HG02588 (cell line): ENCODE data around the gene VWA3B.
"Not testable (repeated sequence)": the region's sequence is repeated elsewhere in the genome, so short reads cannot be mapped to it uniquely, and the experiment has no call there.

ENCODE experiments used
- ATAC-seq: cut with Tn5 transposase; IDR thresholded peaks from one replicate; pipeline ENCODE4 v1.9.1; 2021; ENCODE audit warnings: mild to moderate bottlenecking, moderate library complexity; ENCODE audit not compliant: unreplicated experiment

Gene VWA3B, protein sequence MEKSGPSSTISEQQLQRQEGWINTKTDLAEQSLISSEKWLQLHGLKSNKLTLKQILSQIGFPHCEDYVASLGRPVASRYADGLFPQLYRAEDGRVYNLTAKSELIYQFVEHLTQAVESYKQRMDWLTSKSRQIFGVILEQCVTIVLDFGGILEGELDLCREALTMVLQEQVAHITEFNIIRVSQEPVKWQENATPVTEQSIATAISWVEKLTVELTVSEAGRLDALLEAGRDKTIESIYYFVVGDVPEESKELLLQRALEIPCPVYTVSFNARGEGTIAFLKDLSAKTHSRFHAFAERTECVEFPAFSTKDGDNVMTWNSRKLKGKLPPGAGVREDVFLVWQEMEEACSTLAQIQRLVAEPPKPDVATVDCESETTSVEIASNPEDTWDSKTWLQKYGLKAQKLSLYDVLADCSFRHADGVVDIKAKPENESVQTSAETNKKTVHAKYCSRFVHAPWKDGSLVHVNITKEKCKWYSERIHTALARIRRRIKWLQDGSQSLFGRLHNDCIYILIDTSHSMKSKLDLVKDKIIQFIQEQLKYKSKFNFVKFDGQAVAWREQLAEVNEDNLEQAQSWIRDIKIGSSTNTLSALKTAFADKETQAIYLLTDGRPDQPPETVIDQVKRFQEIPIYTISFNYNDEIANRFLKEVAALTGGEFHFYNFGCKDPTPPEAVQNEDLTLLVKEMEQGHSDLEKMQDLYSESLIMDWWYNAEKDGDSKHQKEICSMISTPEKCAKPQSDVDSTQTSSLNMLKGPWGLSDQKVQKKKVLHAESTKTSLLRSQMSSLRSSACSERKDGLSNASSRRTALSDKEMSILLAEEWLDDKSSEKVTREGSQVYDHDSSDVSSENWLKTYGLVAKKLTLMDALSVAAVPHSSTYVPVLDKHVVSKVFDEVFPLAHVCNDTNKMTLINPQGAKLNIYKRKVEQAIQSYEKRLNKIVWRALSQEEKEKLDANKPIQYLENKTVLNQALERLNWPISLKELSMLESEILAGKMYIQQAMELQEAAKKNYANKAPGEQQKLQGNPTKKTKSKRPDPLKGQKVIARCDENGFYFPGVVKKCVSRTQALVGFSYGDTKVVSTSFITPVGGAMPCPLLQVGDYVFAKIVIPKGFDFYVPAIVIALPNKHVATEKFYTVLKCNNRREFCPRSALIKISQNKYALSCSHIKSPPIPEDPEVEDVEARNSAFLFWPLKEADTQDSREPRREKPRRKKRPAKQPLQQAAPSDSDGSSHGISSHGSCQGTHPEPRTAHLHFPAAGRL (N-terminal part only)

DNA sequence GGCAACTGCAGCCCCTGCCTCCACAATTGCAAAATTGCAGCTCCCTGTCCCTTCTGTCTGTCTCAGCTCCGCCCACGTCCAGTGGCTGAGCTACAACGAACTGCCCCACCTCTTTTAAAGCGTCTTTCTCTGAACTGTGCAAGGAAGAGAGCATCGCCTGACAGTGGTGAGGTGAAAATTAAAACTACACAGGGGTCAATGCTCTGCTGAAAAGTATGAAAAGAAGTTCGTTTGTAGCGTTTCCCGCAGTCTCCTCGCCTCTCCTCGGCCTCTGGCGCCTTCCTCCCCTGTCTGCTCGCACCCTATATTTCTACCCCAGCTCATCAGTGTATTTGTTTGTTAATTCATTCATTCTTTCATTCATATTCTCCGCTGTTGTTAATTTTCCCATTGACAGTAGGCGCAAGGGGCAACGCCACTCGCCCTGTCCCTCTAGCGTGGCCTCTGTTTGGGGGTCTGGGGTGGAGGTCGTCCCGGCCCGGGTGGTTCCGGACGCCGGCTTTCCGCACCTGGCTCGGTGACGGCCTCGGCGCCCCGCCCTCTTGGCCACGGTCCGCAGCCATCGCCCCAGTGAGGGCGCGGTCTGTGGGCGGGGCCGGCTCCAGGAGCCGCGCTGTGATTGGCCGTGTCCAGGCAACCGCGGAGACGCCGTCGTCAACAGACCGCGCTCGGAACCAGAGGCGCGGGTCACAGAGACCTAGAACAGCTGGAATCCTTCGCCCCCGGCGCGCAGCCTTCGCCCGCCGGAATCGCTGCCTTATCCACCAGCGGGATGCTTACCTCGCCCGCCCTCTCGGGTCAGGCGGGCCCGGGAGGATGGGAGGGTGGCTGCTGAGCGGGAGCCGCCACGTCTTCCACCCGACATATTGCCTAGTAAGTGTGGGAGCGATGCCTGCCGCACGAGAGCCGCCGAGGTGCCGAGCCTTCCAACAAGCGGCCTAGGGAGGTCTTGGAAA is at the start of gene VWA3B:
TSS of gene VWA3B (plus strand) at position 677 of the 956 bp plus-strand sequence. CDS start 5,926 bp downstream, outside the sequence.
- ATAC-seq: peak; percentile 87

DNA sequence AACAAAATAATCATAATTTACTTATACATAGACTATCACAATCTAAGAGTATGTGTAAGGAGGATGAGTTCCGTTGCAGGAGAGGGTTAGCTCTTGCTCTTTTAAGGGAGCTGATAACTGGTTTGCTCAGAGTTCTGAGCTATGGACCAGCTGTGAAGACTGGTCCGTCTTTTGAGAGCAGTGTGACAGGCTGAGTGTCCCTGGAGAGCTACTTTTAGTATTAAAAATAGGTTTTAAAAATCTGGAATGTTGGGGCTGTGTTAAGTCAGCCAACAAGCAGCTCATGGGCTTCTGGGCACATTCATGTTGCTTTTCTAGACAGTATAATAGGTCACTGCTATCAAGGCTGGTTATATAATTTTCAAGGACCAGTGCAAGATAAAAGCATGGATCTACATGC is 49.8 kb upstream of the VWA3B start:
- no peak for ATAC-seq

DNA sequence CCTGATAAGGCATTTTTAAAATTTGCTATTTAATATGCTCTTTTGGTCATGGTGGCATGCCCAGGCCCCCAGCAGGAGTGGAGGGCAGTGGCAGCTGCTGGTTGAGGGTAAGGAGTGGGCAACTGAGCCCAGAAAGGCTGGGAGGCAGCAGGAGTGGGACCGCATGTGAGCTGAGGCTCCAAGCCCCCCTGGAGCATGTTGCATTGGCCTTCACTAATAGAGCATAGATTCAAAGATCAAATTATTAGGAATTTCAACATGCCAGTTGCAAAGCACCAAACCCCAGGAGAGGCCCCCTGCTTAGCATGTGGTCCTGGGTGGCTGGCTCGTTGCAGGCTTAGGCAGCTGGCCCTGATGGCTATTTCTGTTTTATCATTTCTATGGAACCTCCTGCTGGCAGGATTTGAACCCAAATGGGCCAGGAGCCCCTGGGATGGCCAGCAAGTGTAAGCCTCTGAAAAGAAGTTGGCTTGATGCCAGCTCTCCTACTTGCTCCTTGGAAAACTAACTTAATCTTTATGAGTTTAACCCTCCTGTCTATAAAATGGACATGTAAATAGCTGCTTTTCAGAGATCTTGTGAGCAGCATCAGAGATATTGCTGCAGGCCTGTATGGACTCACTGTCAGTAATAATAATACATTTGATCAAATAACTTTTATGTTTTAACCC is 49.2 kb upstream of the VWA3B start:
- no peak for ATAC-seq

DNA sequence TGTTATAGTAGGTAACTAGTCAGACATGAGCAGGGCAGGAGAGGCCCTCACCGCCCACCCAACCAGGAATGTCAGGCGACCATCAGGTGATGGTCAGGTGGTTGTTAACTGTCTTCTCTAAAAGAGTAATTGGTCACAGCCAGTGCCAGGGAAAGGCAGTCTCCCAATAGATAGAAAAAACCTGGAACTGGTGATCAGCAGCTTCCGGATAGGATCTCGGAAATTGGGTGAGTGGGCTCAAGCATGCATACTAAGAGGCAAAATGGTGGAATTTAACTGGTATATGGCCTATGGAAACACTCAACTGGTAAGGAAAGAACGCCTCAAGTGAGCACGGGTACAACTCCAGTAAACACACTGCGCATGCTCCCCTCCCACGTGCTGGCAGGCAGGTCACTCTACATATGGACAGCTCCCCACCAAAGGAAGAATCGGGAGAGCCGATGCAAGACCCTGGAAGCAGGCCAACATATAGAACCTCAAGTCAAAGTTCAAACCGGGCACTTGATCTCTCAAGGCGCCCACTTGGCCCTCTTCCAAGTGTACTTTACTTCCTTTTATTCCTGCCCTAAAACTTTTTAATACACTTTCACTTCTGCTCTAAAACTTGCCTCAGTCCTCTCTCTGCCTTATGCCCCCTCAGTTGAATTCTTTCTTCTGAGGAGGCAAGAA is 47.7 kb upstream of the VWA3B start:
- no peak for ATAC-seq

DNA sequence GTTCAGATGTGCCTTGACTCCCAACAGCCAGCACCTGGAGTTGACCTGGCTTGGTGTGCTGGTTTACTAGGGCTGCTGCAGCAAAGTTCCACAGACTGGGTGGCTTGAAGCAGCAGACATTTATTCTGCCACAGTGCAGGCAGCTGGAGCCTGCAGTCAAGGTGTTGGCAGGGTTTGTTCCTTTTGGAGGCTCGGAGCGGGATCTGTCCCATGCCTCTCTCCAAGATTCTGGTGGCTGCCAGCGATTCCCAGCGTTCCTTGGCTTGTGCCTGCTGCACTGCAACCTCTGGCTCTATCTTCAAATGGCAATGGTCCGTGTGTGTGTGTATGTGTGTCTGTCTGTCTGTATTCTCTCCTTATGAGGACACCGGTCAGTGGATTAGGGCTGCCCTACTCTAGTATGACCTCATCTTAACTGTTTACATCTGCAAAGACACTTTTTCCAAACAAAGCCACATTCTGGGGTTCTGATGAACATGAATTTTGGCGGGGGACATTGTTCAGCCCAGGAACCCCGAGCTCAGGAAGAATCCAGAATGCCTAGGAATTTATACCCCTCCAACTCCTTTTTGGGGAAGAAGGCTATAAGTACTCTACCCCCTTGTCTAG is 46.5 kb upstream of the VWA3B start:
- no peak for ATAC-seq

DNA sequence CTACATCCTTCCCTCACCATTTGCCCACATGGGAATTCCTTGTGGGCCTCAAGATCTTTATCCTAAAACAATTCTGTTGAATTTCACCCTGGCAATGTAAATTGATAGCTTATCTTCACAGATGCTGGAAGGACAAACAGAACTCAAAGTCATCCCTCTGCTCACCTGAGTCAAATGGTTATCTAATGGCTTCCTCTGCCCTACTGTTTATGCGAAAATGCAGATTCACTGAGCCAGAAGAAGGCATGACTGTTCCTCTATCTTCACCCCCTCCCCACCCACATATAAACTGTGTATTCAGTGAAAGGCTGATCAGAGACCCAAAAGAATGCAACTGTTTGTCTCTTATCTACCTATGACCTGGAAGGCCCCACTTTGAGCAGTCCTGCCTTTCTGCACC is 43.9 kb upstream of the VWA3B start:
- ATAC-seq: no peak

DNA sequence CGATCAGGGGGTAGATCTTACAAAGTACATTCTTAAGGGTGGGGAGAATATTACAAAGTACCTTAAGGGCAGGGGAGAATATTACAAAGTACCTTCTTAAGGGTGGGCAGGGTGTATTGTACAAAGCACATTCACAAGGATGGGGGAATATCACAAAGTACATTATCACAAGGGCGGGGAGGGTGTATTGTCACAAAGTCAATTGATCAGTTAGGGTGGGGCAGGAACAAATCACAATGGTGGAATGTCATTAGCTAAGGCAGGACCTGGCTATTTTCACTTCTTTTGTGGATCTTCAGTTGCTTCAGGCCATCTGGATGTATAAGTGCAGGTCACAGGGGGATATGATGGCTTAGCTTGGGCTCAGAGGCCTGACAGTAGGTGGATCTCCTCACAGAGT is 42.2 kb upstream of the VWA3B start:
- not testable (repeated sequence) for ATAC-seq

DNA sequence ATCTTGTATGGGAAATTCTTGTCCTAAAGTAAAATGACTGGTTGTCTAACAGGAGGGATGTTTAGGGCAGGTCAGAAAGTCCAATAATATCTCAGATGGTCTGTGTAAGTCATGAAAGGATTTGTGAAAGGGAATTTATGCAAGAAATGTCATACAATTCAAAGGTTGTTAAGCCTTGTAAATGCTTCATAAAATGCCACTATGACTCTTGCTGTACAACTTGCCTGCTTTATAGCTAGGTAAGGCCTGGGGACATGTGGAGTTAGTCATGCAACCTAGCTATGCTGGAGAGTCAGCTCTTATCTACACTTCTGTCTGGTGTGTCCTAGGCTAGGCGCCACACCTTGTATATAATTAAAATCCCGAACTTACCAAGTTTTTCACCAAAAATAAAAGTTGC is 36.9 kb upstream of the VWA3B start:
- ATAC-seq: no peak

DNA sequence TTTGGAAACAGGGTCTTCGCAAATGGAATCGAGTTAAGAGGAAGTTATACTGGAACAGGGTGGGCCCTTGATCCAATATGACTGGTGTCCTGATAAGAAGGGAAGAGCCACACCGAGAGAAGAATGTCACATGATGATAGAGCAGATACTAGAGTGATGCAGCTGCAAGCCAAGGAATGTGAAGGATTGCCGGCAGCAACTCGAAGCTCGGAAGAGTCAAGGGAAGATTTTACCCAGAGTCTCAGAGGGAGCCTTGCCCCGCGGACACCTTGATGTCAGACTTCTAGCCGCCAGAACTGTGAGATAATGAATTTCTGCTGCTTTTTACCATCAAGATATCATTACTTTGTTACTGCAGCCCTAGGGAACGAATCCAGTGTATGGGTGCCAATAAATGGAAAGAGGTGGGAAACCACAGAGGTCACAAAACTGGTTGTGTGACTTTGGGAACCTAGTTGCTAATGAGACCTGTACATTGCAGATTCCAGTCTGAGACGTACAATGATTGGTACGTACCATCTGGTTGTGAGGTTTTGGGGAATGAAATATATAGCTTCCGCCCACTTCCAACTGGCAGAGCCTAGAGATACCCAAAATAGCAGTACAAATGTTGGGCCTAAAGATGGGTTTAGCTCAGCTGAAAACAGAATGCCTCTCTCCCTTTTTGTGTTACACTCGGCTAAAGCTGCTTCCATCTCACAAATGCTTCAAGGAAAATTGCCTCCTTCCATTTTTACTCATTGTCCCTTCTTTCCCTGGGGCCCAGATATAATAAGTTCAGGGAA is 28.6 kb upstream of the VWA3B start:
- ATAC-seq: no peak

DNA sequence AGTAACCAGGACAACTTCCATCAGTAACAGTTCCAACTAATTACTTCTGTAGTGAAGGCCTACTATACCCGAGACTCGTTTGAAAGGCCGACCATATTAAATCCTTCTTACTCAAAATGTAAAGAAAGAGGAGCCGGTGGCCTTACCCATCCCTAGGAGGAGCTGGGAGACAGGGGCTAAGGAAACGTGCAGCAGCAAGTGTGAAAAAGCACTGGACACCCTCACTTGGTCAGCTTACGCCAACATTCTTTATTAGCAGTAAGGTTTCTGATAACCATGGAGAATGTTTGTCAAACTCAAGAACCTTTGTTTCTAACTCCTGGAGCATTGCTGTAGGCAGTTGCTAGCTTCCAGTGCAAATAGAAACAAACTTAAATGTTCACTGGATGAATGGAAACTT is 26.7 kb upstream of the VWA3B start:
- ATAC-seq: no peak

DNA sequence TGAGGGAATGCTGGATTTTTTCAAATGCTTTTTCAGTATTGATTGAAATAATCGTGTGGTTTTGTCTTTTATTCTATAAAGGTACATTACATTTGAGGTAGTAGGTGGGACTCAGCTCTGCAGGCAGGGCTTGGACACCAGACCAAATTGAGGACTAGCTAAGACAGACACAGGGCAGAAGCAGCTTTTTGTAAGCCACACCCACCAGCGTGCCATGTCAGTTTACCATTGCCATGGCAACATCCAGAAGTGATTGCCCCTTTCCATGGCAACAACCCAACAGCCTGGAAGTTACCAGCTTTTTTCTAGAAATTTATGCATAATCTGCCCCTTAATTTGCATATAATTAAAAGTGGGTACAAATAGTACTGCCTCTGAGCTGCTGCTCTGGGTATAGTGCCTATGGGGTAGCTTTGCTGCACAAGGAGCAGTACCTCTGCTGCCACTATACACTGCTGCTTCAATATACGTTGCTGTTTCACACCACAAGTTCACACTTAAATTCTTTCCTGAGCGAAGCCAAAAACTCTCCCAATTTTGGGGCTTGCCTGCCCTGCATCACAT is 23.6 kb upstream of the VWA3B start:
- no peak for ATAC-seq

DNA sequence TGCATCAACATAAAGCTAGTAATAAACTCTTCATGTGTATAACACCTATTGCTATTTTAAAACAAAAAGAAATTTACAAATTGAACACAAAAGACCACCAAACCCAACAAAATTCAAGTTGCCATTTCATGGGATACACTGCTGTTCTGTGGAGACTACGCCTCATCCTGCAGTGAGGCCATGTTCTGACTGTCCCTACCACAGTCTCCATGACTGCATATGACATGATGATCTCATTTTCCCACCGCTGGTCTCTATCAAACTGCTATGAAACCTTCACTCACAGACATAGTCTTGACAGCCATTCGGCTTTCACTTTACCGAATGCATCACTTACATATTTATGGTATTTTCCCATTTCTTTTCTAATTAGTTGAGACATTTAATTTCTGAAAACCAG is 21.2 kb upstream of the VWA3B start:
- no peak for ATAC-seq

DNA sequence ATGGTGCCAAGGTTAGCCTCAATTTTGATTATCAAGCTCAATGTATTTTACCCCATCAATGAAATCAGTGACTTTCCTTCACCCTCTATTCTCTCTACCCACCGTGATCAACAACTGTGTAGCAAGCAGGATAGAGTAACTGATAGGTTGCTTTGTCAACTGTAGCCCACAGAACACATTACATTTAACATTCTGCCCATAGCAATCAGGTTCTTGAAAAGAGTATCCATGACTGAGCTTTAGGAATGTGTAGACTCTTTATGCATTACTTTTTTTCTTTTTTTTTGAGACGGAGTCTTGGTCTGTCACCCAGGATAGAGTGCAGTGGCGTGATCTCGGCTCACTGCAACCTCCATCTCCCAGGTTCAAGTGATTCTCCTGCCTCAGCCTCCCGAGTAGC is 19.8 kb upstream of the VWA3B start:
- ATAC-seq: no peak

DNA sequence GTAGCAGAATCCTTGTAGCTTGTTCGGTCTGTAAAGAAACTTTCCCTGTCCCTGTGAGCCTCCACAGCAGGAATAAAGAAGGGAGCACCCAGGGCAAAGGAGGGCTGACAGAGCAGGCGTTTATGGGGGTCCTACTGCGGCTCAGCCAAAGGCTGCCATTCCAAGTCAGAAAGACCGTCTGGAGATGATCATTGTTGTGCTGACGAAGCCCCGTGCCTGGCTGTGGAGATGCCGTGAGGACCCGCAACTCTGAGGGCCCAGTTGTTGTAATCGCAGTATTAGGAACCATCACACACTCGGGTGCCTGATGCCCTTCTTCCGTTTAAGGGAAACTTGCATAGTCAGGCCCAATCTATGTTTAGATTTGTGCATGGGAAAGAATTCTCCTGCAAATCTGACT is 16.9 kb upstream of the VWA3B start:
- ATAC-seq: no peak

DNA sequence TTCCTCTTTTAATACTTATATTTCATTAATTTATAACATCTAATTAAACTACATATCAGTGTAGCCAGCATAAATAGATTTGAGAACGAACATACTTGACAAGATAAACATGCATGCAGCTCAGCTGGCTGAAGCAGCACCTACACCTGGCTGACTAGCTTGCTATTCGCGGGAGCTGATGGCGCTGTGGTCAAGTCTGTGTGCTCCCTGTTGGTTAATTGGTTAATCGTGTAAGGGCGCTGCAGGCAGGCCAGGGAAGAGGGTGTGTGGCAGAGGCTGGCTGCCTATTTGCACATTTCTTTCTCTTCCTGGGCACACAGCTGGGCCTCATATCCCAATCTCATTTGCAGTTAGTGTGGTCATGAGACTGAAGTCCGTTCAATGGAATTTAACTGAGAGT is 14.5 kb upstream of the VWA3B start:
- no peak for ATAC-seq

DNA sequence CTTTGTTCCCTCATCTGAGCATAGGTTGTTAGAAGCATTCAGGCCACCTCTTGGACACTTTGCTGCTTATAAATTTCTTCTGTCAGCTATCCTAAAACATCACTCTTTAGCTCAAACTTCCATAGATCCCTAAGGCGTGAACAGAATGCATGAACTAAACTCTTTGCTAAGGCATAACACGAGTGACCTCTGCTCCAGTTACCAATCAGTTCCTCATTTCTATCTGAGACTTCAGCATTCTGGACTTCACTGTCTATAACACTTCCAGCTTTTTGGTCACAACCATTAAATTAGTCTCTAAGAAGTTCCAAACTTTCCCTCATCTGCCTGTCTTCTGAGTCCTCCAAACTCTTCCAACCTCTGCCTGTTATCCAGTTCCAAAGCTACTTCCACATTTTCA is 8.3 kb upstream of the VWA3B start:
- no peak for ATAC-seq

DNA sequence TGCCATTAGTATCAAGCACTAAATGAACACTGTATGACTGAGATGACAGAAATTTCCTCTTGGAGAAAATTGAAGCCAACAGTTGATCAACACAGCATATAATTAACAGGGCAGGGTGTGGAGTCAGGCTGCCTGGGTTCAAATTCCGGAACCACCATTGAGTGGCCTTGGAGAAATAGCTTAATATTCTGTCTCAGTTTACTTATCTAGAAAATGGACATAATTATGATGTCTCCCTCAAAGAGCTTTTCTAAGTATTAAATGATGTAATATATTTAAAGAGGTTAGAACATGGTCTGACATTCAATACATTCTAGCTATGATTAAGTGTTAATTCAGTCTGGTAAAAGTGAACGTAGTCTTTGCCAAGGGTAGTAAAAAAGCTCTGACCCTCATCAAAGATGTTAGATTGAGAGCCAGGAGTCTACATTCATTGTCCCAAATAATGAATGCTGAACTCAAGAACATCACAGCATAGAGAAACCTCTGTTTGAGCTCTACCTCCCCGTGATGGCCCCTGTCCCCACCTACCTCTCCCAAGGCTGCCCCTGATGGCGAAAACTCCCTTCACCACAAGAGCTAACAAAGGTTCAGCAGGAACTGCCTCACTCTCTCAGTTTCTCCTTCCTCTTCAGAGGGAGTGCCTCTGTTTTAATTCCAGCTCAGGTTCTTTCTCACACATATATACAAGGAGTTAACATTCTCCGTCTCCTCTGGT is 2.7 kb upstream of the VWA3B start:
- no peak for ATAC-seq
